Measurements from ENCODE around the gene SMIM35.

Gene SMIM35

GRCh38 chr11:117961896-117962295 is 124.9 kb downstream of the SMIM35 start:
- H3K4me3 ChIP-seq (ENCODE audit: low read length), result no peak overlapping the region
- DNase-seq (ENCODE audit: low read depth), result no peak
- no peak for TF ChIP-seq CTCF (conservative IDR thresholded peaks at IDR 0.05; ENCODE audit: low read depth, low read length)

GRCh38 chr11:117960406-117960805 is 126.4 kb downstream of the SMIM35 start:
- DNase-seq (ENCODE audit: low read depth), result no peak
- H3K4me3 ChIP-seq (ENCODE audit: low read length), result no peak overlapping the region
- TF ChIP-seq CTCF (conservative IDR thresholded peaks at IDR 0.05; ENCODE audit: low read depth, low read length), result no peak

GRCh38 chr11:117959438-117960149 is 127.2 kb downstream of the SMIM35 start:
- no peak for TF ChIP-seq CTCF (conservative IDR thresholded peaks at IDR 0.05; ENCODE audit: low read depth, low read length)
- no peak for DNase-seq (ENCODE audit: low read depth)
- H3K4me3 ChIP-seq (ENCODE audit: low read length), result no peak overlapping the region

GRCh38 chr11:117958949-117959348 is 127.8 kb downstream of the SMIM35 start:
- H3K4me3 ChIP-seq (ENCODE audit: low read length), result no peak overlapping the region
- TF ChIP-seq CTCF (conservative IDR thresholded peaks at IDR 0.05; ENCODE audit: low read depth, low read length), result no peak
- no peak for DNase-seq (ENCODE audit: low read depth)

Data from retinal pigment epithelial cell (primary cell).